ENCODE data around the gene CNTNAP2.

Gene CNTNAP2

DNA sequence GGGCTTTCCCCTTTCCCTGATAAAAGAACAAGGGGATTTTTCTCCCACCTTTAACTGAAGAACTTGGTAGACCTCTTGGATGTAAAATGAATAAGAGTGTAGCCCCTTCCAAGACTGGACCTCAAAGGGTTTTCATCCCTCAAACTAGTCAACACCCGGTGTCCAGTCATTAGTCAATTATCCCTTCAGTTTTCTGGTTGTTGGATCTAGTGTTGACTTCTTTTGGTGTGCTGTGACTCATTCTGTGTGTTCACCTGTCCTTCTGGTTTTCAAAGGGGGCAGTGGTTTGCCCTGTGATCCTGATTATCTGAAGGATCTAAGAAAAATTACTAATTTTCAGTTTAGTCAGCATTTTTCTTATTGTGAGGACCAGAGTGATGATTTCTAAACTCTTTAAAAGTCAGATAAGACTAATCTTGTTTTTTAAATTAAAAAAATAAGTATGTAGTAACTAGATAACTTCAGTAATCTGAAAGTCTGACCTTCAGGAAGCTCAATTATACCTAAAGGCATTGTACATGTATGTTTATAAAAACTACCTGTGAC lies 583.5 kb downstream of the CNTNAP2 start:
- TF ChIP-seq GATA1 (IDR thresholded peaks at IDR 0.05; ENCODE audit: low read depth, low read length) (no peak), POLR2A (IDR thresholded peaks at IDR 0.05; ENCODE audit: low read length) (no peak)
- DNase-seq, result no peak

GRCh38 chr7:146701166-146701565 lies 584.6 kb downstream of the CNTNAP2 start:
- TF ChIP-seq GATA1 (IDR thresholded peaks at IDR 0.05; ENCODE audit: low read depth, low read length) (no peak), POLR2A (IDR thresholded peaks at IDR 0.05; ENCODE audit: low read length) (no peak)
- DNase-seq, result no peak

GRCh38 chr7:146702898-146703297 lies 586.3 kb downstream of the CNTNAP2 start:
- no peak for TF ChIP-seq POLR2A (IDR thresholded peaks at IDR 0.05; ENCODE audit: low read length)
- no peak for TF ChIP-seq GATA1 (IDR thresholded peaks at IDR 0.05; ENCODE audit: low read depth, low read length)
- DNase-seq, result no peak

DNA sequence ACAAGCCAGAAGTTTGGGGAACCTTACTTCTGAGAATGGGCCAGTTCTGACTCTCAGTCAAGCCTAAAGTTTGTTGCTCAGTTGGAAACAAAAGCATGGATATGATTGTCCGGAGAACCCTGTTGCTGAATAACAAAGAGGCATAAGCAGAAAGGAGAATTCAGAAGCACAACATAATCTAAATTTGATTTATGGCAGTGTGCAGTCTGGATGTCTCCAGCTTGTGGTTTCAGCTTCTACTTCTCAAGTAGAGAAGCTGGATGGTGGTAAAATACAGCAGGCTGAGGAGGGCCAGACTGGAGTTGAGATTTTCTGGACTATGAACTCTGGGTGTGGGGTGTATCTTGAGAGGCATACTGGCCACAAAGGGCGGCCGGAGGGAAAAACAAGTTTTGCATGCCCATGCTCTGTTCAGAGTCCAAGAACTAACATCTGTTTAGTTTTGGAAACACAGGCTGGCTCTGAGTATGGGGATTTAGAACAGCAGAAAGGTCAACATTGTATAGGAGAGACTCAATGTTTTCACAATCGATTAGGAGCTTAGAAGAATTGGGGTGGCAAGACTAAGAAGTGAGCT lies 592.9 kb downstream of the CNTNAP2 start:
- no peak for DNase-seq
- no peak for TF ChIP-seq GATA1 (IDR thresholded peaks at IDR 0.05; ENCODE audit: low read depth, low read length)
- TF ChIP-seq POLR2A (IDR thresholded peaks at IDR 0.05; ENCODE audit: low read length), result no peak

DNA sequence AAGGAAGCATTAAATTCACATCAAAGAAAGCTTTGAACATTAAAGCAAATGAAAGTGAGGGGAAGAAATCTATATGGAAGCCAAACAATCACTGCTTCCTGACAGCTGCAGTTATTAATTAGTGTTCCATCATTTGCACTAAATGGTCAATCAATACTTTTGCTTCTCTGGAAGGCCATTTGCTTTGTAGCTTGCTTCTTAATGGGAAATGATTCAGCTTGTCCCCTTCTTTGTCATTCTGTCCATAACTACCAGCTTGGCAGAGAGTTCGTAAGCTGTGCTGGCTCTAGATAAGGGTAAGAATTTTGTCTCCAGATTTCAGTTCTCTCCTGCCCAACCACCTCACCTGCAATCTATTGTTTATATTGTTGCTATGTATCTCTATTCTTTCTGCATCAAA lies 596.6 kb downstream of the CNTNAP2 start:
- TF ChIP-seq POLR2A (IDR thresholded peaks at IDR 0.05; ENCODE audit: low read length) (no peak), GATA1 (IDR thresholded peaks at IDR 0.05; ENCODE audit: low read depth, low read length) (no peak)
- DNase-seq, result no peak

DNA sequence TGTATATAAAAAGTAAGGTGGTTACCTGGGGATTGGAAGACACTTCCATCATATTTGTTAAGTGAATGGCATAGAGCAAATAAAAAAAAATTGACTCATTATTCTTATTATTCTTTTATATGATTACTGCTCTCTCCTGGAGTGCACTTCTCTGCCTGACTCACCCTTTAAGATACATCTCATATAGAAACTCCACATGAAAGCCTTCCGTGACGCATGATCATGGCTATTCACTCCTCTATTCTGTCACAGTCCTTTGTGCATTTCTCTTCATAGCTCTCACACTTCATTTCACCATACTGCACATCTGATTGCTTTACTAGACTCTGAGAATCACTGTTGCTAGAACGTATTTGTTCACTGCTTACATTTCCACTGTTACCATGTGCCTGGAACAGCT lies 597.3 kb downstream of the CNTNAP2 start:
- no peak for DNase-seq
- TF ChIP-seq GATA1 (IDR thresholded peaks at IDR 0.05; ENCODE audit: low read depth, low read length) (no peak), POLR2A (IDR thresholded peaks at IDR 0.05; ENCODE audit: low read length) (no peak)

- TF ChIP-seq GATA1 (IDR thresholded peaks at IDR 0.05; ENCODE audit: low read depth, low read length), result no peak
- no peak for TF ChIP-seq POLR2A (IDR thresholded peaks at IDR 0.05; ENCODE audit: low read length)
- DNase-seq, result no peak
Observed at GRCh38 chr7:146720195-146720594, 603.6 kb downstream of the CNTNAP2 start.

- DNase-seq, result peak; percentile 69 to 89
- TF ChIP-seq POLR2A (IDR thresholded peaks at IDR 0.05; ENCODE audit: low read length) (no peak), GATA1 (IDR thresholded peaks at IDR 0.05; ENCODE audit: low read depth, low read length) (no peak)
Observed at GRCh38 chr7:146722986-146723385, 606.4 kb downstream of the CNTNAP2 start.

DNA sequence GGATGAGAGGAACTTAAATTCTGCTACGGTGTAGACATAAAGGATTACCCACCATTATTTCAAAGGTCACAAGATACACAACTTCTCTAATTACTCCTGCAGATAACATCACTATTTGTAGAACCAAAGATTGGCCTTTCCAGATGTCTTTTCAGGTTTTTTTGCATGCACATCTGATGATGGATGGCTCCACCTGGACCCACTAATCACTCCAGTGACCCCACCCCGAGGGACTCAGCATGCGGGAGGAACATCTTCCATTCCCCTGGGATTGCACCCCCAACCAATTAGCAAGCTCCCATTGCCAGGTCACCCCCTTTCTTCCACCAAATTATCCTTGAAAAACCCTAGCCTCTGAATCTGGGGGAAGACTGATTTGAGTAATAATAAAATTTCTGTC lies 608.9 kb downstream of the CNTNAP2 start:
- TF ChIP-seq GATA1 (IDR thresholded peaks at IDR 0.05; ENCODE audit: low read depth, low read length) (no peak), POLR2A (IDR thresholded peaks at IDR 0.05; ENCODE audit: low read length) (no peak)
- DNase-seq, result no peak

DNA sequence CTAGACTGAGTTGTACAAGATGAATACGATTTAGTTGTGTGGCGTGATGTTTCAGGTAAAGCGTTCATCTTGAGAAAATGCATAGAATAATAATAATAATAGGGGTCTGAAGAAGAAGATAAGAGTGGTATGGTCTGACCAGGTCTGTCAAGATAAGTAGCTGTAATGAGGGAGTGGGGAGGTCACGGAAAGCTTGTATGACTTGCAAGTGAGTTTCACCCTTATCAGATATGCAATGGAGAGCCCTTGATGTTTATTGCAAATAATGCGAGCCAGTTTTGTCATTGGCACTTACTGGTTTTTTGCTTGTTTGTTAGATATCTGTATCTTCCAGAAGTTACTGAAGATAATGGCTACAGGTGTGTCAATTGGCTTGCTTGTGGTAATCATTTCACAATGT lies 611.5 kb downstream of the CNTNAP2 start:
- no peak for TF ChIP-seq POLR2A (IDR thresholded peaks at IDR 0.05; ENCODE audit: low read length)
- TF ChIP-seq GATA1 (IDR thresholded peaks at IDR 0.05; ENCODE audit: low read depth, low read length), result no peak
- DNase-seq, result peak; percentile 79 to 89

GRCh38 chr7:146728611-146729010 lies 612.0 kb downstream of the CNTNAP2 start:
- TF ChIP-seq GATA1 (IDR thresholded peaks at IDR 0.05; ENCODE audit: low read depth, low read length), result no peak
- TF ChIP-seq POLR2A (IDR thresholded peaks at IDR 0.05; ENCODE audit: low read length), result no peak

GRCh38 chr7:146731185-146731584 lies 614.6 kb downstream of the CNTNAP2 start:
- TF ChIP-seq POLR2A (IDR thresholded peaks at IDR 0.05; ENCODE audit: low read length) (no peak), GATA1 (IDR thresholded peaks at IDR 0.05; ENCODE audit: low read depth, low read length) (no peak)
- DNase-seq, result no peak

More at GRCh38 chr7:146728611-146729010, 612.0 kb downstream of the CNTNAP2 start:
- peak; percentile 87 to 93 for DNase-seq

DNA sequence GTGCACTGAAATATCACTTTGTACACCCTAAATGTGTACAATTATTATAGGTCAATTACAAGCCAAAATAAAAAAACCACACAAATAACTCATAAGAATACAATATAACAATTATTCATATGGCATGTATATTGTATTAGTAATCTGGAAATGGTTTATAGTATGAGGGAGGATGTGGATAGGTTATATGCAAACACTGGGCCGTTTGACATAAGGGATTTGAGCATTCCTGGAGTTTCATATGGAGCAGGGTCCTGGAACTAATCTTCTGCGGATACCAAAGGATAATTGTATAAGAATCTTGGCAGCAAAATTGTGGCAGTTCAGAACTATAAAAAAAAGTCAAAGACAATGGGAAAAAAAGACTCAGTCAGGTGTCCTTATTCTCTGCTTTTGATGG lies 619.4 kb downstream of the CNTNAP2 start:
- TF ChIP-seq POLR2A (IDR thresholded peaks at IDR 0.05; ENCODE audit: low read length) (no peak), GATA1 (IDR thresholded peaks at IDR 0.05; ENCODE audit: low read depth, low read length) (no peak)
- no peak for DNase-seq

DNA sequence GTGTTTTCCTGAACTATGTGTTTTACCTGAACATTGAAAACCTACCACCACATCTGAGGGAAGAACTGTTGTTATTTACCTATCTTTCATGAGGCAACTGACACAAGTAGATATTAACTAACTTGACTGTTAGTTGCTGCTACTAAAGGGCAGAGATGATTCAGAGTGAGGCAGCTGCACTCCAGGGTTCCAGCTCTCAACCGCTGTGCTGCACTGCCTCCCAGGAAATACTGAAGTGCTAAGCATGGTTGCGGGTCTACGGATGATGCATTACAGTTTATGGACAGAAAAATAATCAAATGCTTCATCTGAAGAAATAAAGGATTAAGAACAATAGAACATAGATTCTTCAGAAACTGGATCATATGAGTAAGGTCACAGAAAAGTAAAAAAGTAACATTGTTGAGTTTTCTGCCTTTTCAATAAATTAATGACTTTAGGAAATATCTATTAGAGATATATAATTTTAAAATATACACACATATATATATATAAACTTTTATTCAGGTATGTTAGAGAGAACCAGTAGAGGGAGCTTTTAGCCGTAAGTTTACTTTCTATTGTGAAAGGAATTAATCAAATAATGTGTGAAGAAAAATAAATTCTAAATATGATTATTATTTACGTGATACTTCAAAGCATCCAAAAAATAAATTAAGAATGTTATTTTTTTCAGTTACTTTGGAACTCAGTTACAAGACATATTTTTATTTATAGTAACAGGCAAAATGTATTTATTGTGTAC lies 620.0 kb downstream of the CNTNAP2 start:
- TF ChIP-seq POLR2A (IDR thresholded peaks at IDR 0.05; ENCODE audit: low read length) (no peak), GATA1 (IDR thresholded peaks at IDR 0.05; ENCODE audit: low read depth, low read length) (no peak)
- DNase-seq, result peak in 1 of 2 experiments; percentile 9

DNA sequence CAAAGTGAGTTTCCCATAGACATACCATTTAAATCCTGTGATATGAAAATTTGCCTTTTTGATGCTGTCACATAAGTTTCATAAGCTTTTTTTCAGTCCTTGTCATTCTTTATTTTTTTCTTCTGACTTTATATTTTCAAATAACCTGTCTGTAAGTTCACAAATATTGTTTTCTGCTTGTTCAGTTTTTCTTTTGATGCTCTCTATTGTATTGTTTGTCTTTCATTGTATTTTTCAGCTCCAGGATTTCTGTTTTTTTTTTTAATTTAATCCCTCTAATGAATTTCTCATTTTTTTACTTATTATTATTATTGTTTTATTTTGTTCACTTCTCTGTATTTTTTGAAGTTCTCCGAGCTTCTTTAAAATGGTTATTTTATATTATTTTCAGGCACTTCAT lies 623.4 kb downstream of the CNTNAP2 start:
- no peak for DNase-seq
- TF ChIP-seq POLR2A (IDR thresholded peaks at IDR 0.05; ENCODE audit: low read length), result no peak
- TF ChIP-seq GATA1 (IDR thresholded peaks at IDR 0.05; ENCODE audit: low read depth, low read length), result no peak
